Duodenal mucosa (tissue), 2 donors: ENCODE data around the gene RGS19.

Experiments
- H3K27ac ChIP-seq: one replicate; pipeline ENCODE4 v1.7.0; 2013; ENCODE audit warnings: low read depth, low read length
- H3K27me3 ChIP-seq, 2 donors: one replicate each; pipeline ENCODE4 v1.7.0; 2013; ENCODE audit warnings: low read length in 2 of 2, control low read depth in 1 of 2; ENCODE audit not compliant: insufficient read depth in 2 of 2, control insufficient read depth in 1 of 2
- H3K36me3 ChIP-seq, 2 donors: one replicate each; pipeline ENCODE4 v1.7.0; 2013; ENCODE audit warnings: low read length in 2 of 2, control low read depth in 1 of 2; ENCODE audit not compliant: insufficient read depth in 2 of 2, control insufficient read depth in 1 of 2
- H3K4me1 ChIP-seq, 2 donors: one replicate each; pipeline ENCODE4 v1.7.0; 2013; ENCODE audit warnings: low read length in 2 of 2, control low read depth in 1 of 2; ENCODE audit not compliant: insufficient read depth in 2 of 2, control insufficient read depth in 1 of 2
- H3K4me3 ChIP-seq, 2 donors: one replicate each; pipeline ENCODE4 v1.7.0; 2013; ENCODE audit warnings: low read length in 2 of 2, low read depth in 1 of 2
- H3K9ac ChIP-seq, 2 donors: one replicate each; pipeline ENCODE4 v1.7.0; 2013; ENCODE audit warnings: low read length in 2 of 2, low read depth in 1 of 2
- H3K9me3 ChIP-seq, 2 donors: one replicate each; pipeline ENCODE4 v1.7.0; 2013; ENCODE audit warnings: low read length in 2 of 2, control low read depth in 1 of 2; ENCODE audit not compliant: control insufficient read depth in 1 of 2

Gene RGS19

GRCh38 chr20:64083804-64084684 lies 4.7 kb upstream of the RGS19 start, which contains the start of gene LKAAEAR1:
Gene LKAAEAR1 (minus strand): TSS chr20:64084398. CDS start chr20:64084219, 179 bp downstream.
- no peaks in the 10 kb centered on the region for H3K36me3 ChIP-seq
- H3K9ac ChIP-seq, result no peak within 1 kb of the TSS
- peaks cover 2 to 22% of the 10 kb centered on the region in 2 donors for H3K4me1 ChIP-seq
- peaks cover 29 to 42% of the 10 kb centered on the region in 2 donors for H3K27me3 ChIP-seq
- H3K27ac ChIP-seq, result no peak within 1 kb of the TSS
- no peaks in the 10 kb centered on the region for H3K9me3 ChIP-seq
- peak within 1 kb of the TSS in 1 of 2 donors; percentile 55 for H3K4me3 ChIP-seq

- Histone ChIP-seq H3K36me3 (no peaks in the 10 kb centered on the region), H3K4me1 (peaks cover 8 to 28% of the 10 kb centered on the region in 2 donors), H3K27me3 (peaks cover 25 to 48% of the 10 kb centered on the region in 2 donors), H3K4me3 (peak overlapping the region in 1 of 2 donors; percentile 55), H3K9ac (no peak overlapping the region), H3K9me3 (no peaks in the 10 kb centered on the region), H3K27ac (no peak overlapping the region)
These were observed 4.1 kb upstream of the RGS19 start for GRCh38 chr20:64083378-64083803.

- peaks cover 8 to 33% of the 10 kb centered on the region in 2 donors for H3K4me1 ChIP-seq
- H3K36me3 ChIP-seq, result no peaks in the 10 kb centered on the region
- H3K9ac ChIP-seq, result no peak overlapping the region
- peaks cover 22 to 53% of the 10 kb centered on the region in 2 donors for H3K27me3 ChIP-seq
- H3K27ac ChIP-seq, result no peak overlapping the region
- no peaks in the 10 kb centered on the region for H3K9me3 ChIP-seq
- peak overlapping the region in 1 of 2 donors; percentile 40 for H3K4me3 ChIP-seq
These were observed 3.6 kb upstream of the RGS19 start for GRCh38 chr20:64082820-64083377.

- H3K9me3 ChIP-seq, result no peaks in the 10 kb centered on the region
- H3K4me1 ChIP-seq, result peaks cover 8 to 39% of the 10 kb centered on the region in 2 donors
- H3K9ac ChIP-seq, result no peak overlapping the region
- H3K36me3 ChIP-seq, result no peaks in the 10 kb centered on the region
- peaks cover 22 to 53% of the 10 kb centered on the region in 2 donors for H3K27me3 ChIP-seq
- no peak overlapping the region for H3K27ac ChIP-seq
- H3K4me3 ChIP-seq, result no peak overlapping the region
These were observed 2.9 kb upstream of the RGS19 start for GRCh38 chr20:64082126-64082731.

- Histone ChIP-seq H3K4me1 (peaks cover 8 to 39% of the 10 kb centered on the region in 2 donors), H3K9ac (no peak overlapping the region), H3K4me3 (no peak overlapping the region), H3K36me3 (no peaks in the 10 kb centered on the region), H3K9me3 (no peaks in the 10 kb centered on the region), H3K27ac (no peak overlapping the region), H3K27me3 (peaks cover 22 to 49% of the 10 kb centered on the region in 2 donors)
These were observed 2.3 kb upstream of the RGS19 start for GRCh38 chr20:64081624-64081964.

- H3K4me1 ChIP-seq, result peaks cover 8 to 39% of the 10 kb centered on the region in 2 donors
- no peak overlapping the region for H3K27ac ChIP-seq
- H3K9ac ChIP-seq, result no peak overlapping the region
- peak overlapping the region in 1 of 2 donors; percentile 57 for H3K4me3 ChIP-seq
- peaks cover 20 to 44% of the 10 kb centered on the region in 2 donors for H3K27me3 ChIP-seq
- no peaks in the 10 kb centered on the region for H3K9me3 ChIP-seq
- H3K36me3 ChIP-seq, result no peaks in the 10 kb centered on the region
These were observed 1.7 kb upstream of the RGS19 start for GRCh38 chr20:64080813-64081623.

- peak within 1 kb of the TSS; percentile 71 for H3K4me3 ChIP-seq
- peaks cover 8 to 39% of the 10 kb centered on the region in 2 donors for H3K4me1 ChIP-seq
- H3K36me3 ChIP-seq, result peaks cover 0 to under 1% of the 10 kb centered on the region in 2 donors
- no peaks in the 10 kb centered on the region for H3K9me3 ChIP-seq
- H3K27me3 ChIP-seq, result peaks cover 15 to 40% of the 10 kb centered on the region in 2 donors
- peak within 1 kb of the TSS; percentile 54 to 68 for H3K9ac ChIP-seq
- H3K27ac ChIP-seq, result peak within 1 kb of the TSS; percentile 42
These were observed 895 bp upstream of the RGS19 start, which contains the start of gene OPRL1 for GRCh38 chr20:64080013-64080812. Gene OPRL1 (plus strand): TSS chr20:64080082. CDS start chr20:64092721, 12,639 bp downstream.

GRCh38 chr20:64078934-64079272 lies 415 bp downstream of the RGS19 start:
- Histone ChIP-seq H3K36me3 (peaks cover 0 to 8% of the 10 kb centered on the region in 2 donors), H3K4me3 (peak overlapping the region; percentile 71), H3K9me3 (no peaks in the 10 kb centered on the region), H3K27ac (peak overlapping the region; percentile 32), H3K9ac (peak overlapping the region; percentile 54 to 68), H3K4me1 (peaks cover 8 to 34% of the 10 kb centered on the region in 2 donors), H3K27me3 (peaks cover 9 to 26% of the 10 kb centered on the region in 2 donors)
